H1 (cell line): Measurements from ENCODE around the gene ITPKC. TPM values are rescaled to one million over a fixed set of nuclear protein-coding genes. Genes with fewer than 3 reads are reported as not detected.

Experiments
- FOSL1 ChIP-seq: IDR thresholded peaks from 2 replicates; pipeline ENCODE4 v1.6.1; 2011; ENCODE audit warnings: mild to moderate bottlenecking, low read depth, low read length, moderate library complexity; ENCODE audit not compliant: insufficient read depth
- KDM1A ChIP-seq: fragments of 200-600, 300-600 bp; sonication (generic); IDR thresholded peaks from 2 replicates; pipeline ENCODE4 v1.7.1; 2016; ENCODE audit warnings: mild to moderate bottlenecking, low read length, borderline replicate concordance
- SAP30 ChIP-seq: fragments of 300-600 bp; sonication (generic); IDR thresholded peaks from 2 replicates; pipeline ENCODE4 v1.7.1; 2012; ENCODE audit warnings: low read length, moderate library complexity, mild to moderate bottlenecking, inconsistent platforms; ENCODE audit not compliant: insufficient read depth, insufficient replicate concordance
- SIN3A ChIP-seq, 2 experiments: IDR thresholded peaks in 1 of 2; conservative IDR thresholded peaks in 1 of 2; 2 replicates each; pipeline ENCODE4 v1.6.1; 2011 to 2012; ENCODE audit warnings: low read length in 2 of 2, improper control_type of control experiment in 1 of 2, low read depth in 1 of 2, mild to moderate bottlenecking in 1 of 2
- TAF7 ChIP-seq: optimal IDR thresholded peaks from 2 replicates; pipeline ENCODE3; 2011; ENCODE audit warnings: low read depth, mild to moderate bottlenecking, inconsistent platforms, low read length, moderate library complexity, borderline replicate concordance
- polyA plus RNA-seq, 7 experiments: library from polyadenylated mRNA; depleted of rRNA in 3 of 7; stranded (reverse) in 5 of 7; unstranded in 2 of 7; fragments of >200 nt in 5 of 7; fragments of 200-250 nt in 2 of 7; gene quantifications; 1 replicate in 5 of 7; 2 replicates in 1 of 7; 4 replicates in 1 of 7; pipeline versions ENCODE4 v1.2.1 to v1.2.3, GENCODE V29; 2011 to 2013; ENCODE audit warnings: missing spikeins in 2 of 7, mixed read lengths in 2 of 7
- small RNA-seq: library from polyadenylated mRNA; stranded (forward); fragments of <200 nt; extraction: miRNeasy Mini kit (QIAGEN cat#:217004); gene quantifications from one replicate; pipeline ENCODE3, GENCODE V24; 2013; ENCODE audit not compliant: insufficient read depth
- total RNA-seq: library from RNA; stranded (reverse); fragmentation: NEBNext Ultra II Directional; extraction: Animal tissue kit (Norgen Biotek cat#: 25700); gene quantifications from 2 replicates; pipeline ENCODE4 v1.2.1, GENCODE V29; 2021

The ITPKC gene
- total and polyA plus RNA-seq, 2 of the 8 experiments (the other 6 are each of a cell fraction or from before 2014, with no cell fraction given): 5.2 to 8.9 TPM

GRCh38 chr19:40786060-40787037 lies 69.4 kb downstream of the ITPKC start (continued):
- TF ChIP-seq FOSL1 (no peak), SIN3A (conservative IDR thresholded peaks at IDR 0.05 in 1 of 2, IDR thresholded peaks at IDR 0.05 in 1 of 2; ENCODE audit: low read depth in 1 of 2, low read length in 2 of 2) (no peak), SAP30 (no peak), KDM1A (no peak), TAF7 (no peak)
- TF ChIP-seq, all 59 proteins: peak for 0

Small RNAs within 50 kb of the gene (small RNA-seq; reads per million reads assigned to genes)
- gene RNU6-195P: not detected

Other genes with a start within 250 kb of the ITPKC start
- 72.8 and 74.6 TPM in 2 replicates for gene SHKBP1, start 140.2 kb upstream of the ITPKC start, total RNA-seq
- 98.8 and 158 TPM in 2 replicates for gene SHKBP1, start 140.2 kb upstream of the ITPKC start, polyA plus RNA-seq (2011; rRNA removed)
- 75.3 and 77.1 TPM in 2 replicates for gene LTBP4, start 115.7 kb upstream of the ITPKC start, total RNA-seq
- 54.5 and 111 TPM in 2 replicates for gene LTBP4, start 115.7 kb upstream of the ITPKC start, polyA plus RNA-seq (2011; rRNA removed)
- gene NUMBL, start 26.5 kb upstream of the ITPKC start, total RNA-seq: 24.8 and 29.4 TPM in 2 replicates
- 13.5 and 20.0 TPM in 2 replicates for gene NUMBL, start 26.5 kb upstream of the ITPKC start, polyA plus RNA-seq (2011; rRNA removed)
- 39.3 and 41.7 TPM in 2 replicates for gene COQ8B, start 226 bp upstream of the ITPKC start, total RNA-seq
- gene COQ8B, start 226 bp upstream of the ITPKC start, polyA plus RNA-seq (2011; rRNA removed): 46.1 and 67.6 TPM in 2 replicates
- 24.8 and 26.5 TPM in 2 replicates for gene ACTMAP, start 33.4 kb downstream of the ITPKC start, total RNA-seq
- 24.1 and 30.3 TPM in 2 replicates for gene ACTMAP, start 33.4 kb downstream of the ITPKC start, polyA plus RNA-seq (2011; rRNA removed)
- gene SNRPA, start 34.1 kb downstream of the ITPKC start, total RNA-seq: 201 and 220 TPM in 2 replicates
- gene SNRPA, start 34.1 kb downstream of the ITPKC start, polyA plus RNA-seq (2011; rRNA removed): 202 and 283 TPM in 2 replicates
- gene MIA, start 58.4 kb downstream of the ITPKC start, total RNA-seq: not detected in 2 replicates
- gene MIA, start 58.4 kb downstream of the ITPKC start, polyA plus RNA-seq (2011; rRNA removed): not detected in 2 replicates
- 15.8 and 15.9 TPM in 2 replicates for gene RAB4B, start 61.1 kb downstream of the ITPKC start, total RNA-seq
- gene RAB4B, start 61.1 kb downstream of the ITPKC start, polyA plus RNA-seq (2011; rRNA removed): 28.6 and 42.1 TPM in 2 replicates
- 101 and 103 TPM in 2 replicates for gene EGLN2, start 82.1 kb downstream of the ITPKC start, total RNA-seq
- gene EGLN2, start 82.1 kb downstream of the ITPKC start, polyA plus RNA-seq (2011; rRNA removed): 86.9 and 101 TPM in 2 replicates
- gene CYP2A6, start 133.3 kb downstream of the ITPKC start, total RNA-seq: not detected in 2 replicates
- 0.33 and 0.46 TPM in 2 replicates for gene CYP2A6, start 133.3 kb downstream of the ITPKC start, polyA plus RNA-seq (2011; rRNA removed)
- gene CYP2A7, start 165.1 kb downstream of the ITPKC start, total RNA-seq: 0.78 TPM in 1 of 2 replicates, not detected in the other
- gene CYP2A7, start 165.1 kb downstream of the ITPKC start, polyA plus RNA-seq (2011; rRNA removed): 0.23 and 0.35 TPM in 2 replicates